HCT116 (cell line): ENCODE data around the gene PDCD10. TPM values are rescaled to one million over a fixed set of nuclear protein-coding genes. Genes with fewer than 3 reads are reported as not detected.

Experiments used
- ATAC-seq: fragments of 200-7000 bp; cut with Tn5 transposase; 2 replicates; pipeline ENCODE4 v1.9.1; 2020; ENCODE audit warnings: mild to moderate bottlenecking, moderate library complexity
- BruUV-seq: library from RNA; stranded (reverse); fragments of 400-500 nt; replicated peaks from 2 replicates; lab custom pipeline; 2021; lab: Mats Ljungman, UMichigan
- CTCF ChIA-PET: fragments of 300-600 bp; sonication (Branson Sonifier 250); formaldehyde crosslinking; loops from one replicate; lab custom pipeline; 2021; ENCODE audit warnings: antibody characterized with exemption; lab: Charles Lee
- POLR2A ChIA-PET: fragments of 300-600, 350-600 bp; sonication (Branson Sonifier 250); formaldehyde crosslinking; loops from one replicate; lab custom pipeline; 2021; ENCODE audit warnings: antibody characterized with exemption; lab: Charles Lee
- RAD21 ChIA-PET, 2 experiments: fragments of 300-600 bp; sonication (Branson Sonifier 250); formaldehyde crosslinking; loops; one replicate each; lab custom pipeline; 2023; ENCODE audit warnings: low total read pairs in 2 of 2; ENCODE audit not compliant: uncharacterized antibody in 2 of 2, unreplicated experiment in 2 of 2, low non-redundant PET in 1 of 2; lab: Charles Lee
- DNase-seq: peaks from one replicate; pipeline ENCODE4 v3.0.0-alpha.2; 2010; ENCODE audit warnings: low read depth, low spot score
- H2AFZ ChIP-seq: fragments of 200-600 bp; shearing (Covaris generic), sonication (generic); 2 replicates; pipeline ENCODE4 v1.6.1; 2017; ENCODE audit warnings: low read depth, mixed run types, mixed read lengths, antibody characterized with exemption, low read length; ENCODE audit not compliant: poor library complexity, severe bottlenecking
- H3K27ac ChIP-seq: 2 replicates; pipeline ENCODE4 v1.5.1; 2012; ENCODE audit warnings: low read depth, low read length
- H3K27me3 ChIP-seq: fragments of 200-600 bp; sonication (generic); 2 replicates; pipeline ENCODE4 v1.6.1; 2016; ENCODE audit warnings: mixed run types, low read length, mixed read lengths; ENCODE audit not compliant: insufficient read depth
- H3K36me3 ChIP-seq, 2 experiments: fragments of 200-500 bp in 1 of 2; fragments of 200-600 bp in 1 of 2; sonication (Bioruptor generic) in 1 of 2; sonication (generic) in 1 of 2; 2 replicates each; pipeline versions ENCODE4 v1.5.1 to v1.6.1; 2014 to 2016; ENCODE audit warnings: low read length in 2 of 2, inconsistent platforms in 1 of 2, mixed read lengths in 1 of 2, mixed run types in 1 of 2; ENCODE audit not compliant: insufficient read depth in 2 of 2, control insufficient read depth in 1 of 2
- H3K4me1 ChIP-seq, 2 experiments: fragments of 200-600 bp in 1 of 2; sonication (generic) in 1 of 2; 2 replicates each; pipeline versions ENCODE4 v1.5.1 to v1.6.1; 2012 to 2017; ENCODE audit warnings: low read length in 2 of 2, inconsistent platforms in 1 of 2, mild to moderate bottlenecking in 1 of 2, mixed read lengths in 1 of 2, mixed run types in 1 of 2, moderate library complexity in 1 of 2; ENCODE audit not compliant: insufficient read depth in 2 of 2, control insufficient read depth in 1 of 2
- H3K4me2 ChIP-seq: fragments of 200-600 bp; sonication (generic); 2 replicates; pipeline ENCODE4 v1.6.1; 2017; ENCODE audit warnings: mixed run types, low read length, mixed read lengths
- H3K4me3 ChIP-seq, 2 experiments: fragments of 200-600 bp in 1 of 2; sonication (generic) in 1 of 2; replicated peaks in 1 of 2; 2 replicates each; pipeline ENCODE4 v1.5.1; 2011 to 2016; ENCODE audit warnings: low read length in 2 of 2, control low read depth in 1 of 2, low read depth in 1 of 2, mild to moderate bottlenecking in 1 of 2, mixed read lengths in 1 of 2, mixed run types in 1 of 2
- H3K79me2 ChIP-seq: fragments of 200-600 bp; sonication (generic); 2 replicates; pipeline ENCODE4 v1.6.1; 2017; ENCODE audit warnings: mild to moderate bottlenecking, mixed run types, low read length, moderate library complexity, mixed read lengths; ENCODE audit not compliant: insufficient read depth
- H3K9ac ChIP-seq: fragments of 200-600 bp; sonication (generic); 2 replicates; pipeline ENCODE4 v1.6.1; 2016; ENCODE audit warnings: low read length, mixed read lengths
- H3K9me2 ChIP-seq: fragments of 200-600 bp; sonication (generic), shearing (Covaris generic); 2 replicates; pipeline ENCODE4 v1.6.1; 2017; ENCODE audit warnings: mixed run types, mild to moderate bottlenecking, moderate library complexity; ENCODE audit not compliant: insufficient read depth
- H3K9me3 ChIP-seq, 2 experiments: fragments of 200-500 bp in 1 of 2; fragments of 200-600 bp in 1 of 2; sonication (Bioruptor generic) in 1 of 2; sonication (generic) in 1 of 2; 2 replicates each; pipeline ENCODE4 v1.6.1; 2014 to 2017; ENCODE audit warnings: low read length in 2 of 2, mixed read lengths in 2 of 2, inconsistent platforms in 1 of 2, low read depth in 1 of 2, mild to moderate bottlenecking in 1 of 2, mixed run types in 1 of 2, moderate library complexity in 1 of 2; ENCODE audit not compliant: control insufficient read depth in 1 of 2, insufficient read depth in 1 of 2
- H4K20me1 ChIP-seq: fragments of 200-600 bp; sonication (generic), shearing (Covaris generic); 2 replicates; pipeline ENCODE4 v1.6.1; 2017; ENCODE audit warnings: mixed run types, mild to moderate bottlenecking, moderate library complexity; ENCODE audit not compliant: insufficient read depth
- CBX3 ChIP-seq: IDR thresholded peaks from 2 replicates; pipeline ENCODE4 v1.6.1; 2012; ENCODE audit warnings: low read depth
- EGR1 ChIP-seq: IDR thresholded peaks from 2 replicates; pipeline ENCODE4 v1.6.1; 2012; ENCODE audit warnings: low read depth
- EZH2 ChIP-seq: fragments of 200-600 bp; sonication (generic); IDR thresholded peaks from 2 replicates; pipeline ENCODE4 v1.6.1; 2017; ENCODE audit warnings: antibody characterized with exemption, mixed run types
- FOSL1 ChIP-seq: IDR thresholded peaks from 2 replicates; pipeline ENCODE4 v1.6.1; 2012; ENCODE audit warnings: low read depth
- JUND ChIP-seq: IDR thresholded peaks from 2 replicates; pipeline ENCODE4 v1.6.1; 2012
- POLR2A ChIP-seq: IDR thresholded peaks from 2 replicates; pipeline ENCODE4 v1.7.0; 2011; ENCODE audit warnings: borderline replicate concordance; ENCODE audit not compliant: insufficient read depth, insufficient read length; ENCODE audit errors: extremely low read depth
- POLR2AphosphoS5 ChIP-seq: IDR thresholded peaks from 2 replicates; pipeline ENCODE4 v1.6.1; 2011; ENCODE audit warnings: mild to moderate bottlenecking, low read depth, low read length, moderate library complexity
- REST ChIP-seq: IDR thresholded peaks from 2 replicates; pipeline ENCODE4 v1.6.1; 2012; ENCODE audit warnings: low read depth
- SIN3A ChIP-seq: IDR thresholded peaks from 2 replicates; pipeline ENCODE4 v1.6.1; 2012; ENCODE audit warnings: low read depth
- SRF ChIP-seq: IDR thresholded peaks from 2 replicates; pipeline ENCODE4 v1.6.1; 2012; ENCODE audit warnings: low read depth
- YY1 ChIP-seq: IDR thresholded peaks from 2 replicates; pipeline ENCODE4 v1.6.1; 2011; ENCODE audit warnings: low read length, low read depth, moderate library complexity, mild to moderate bottlenecking; ENCODE audit not compliant: insufficient replicate concordance; ENCODE audit errors: extremely low read depth
- ZFX ChIP-seq: fragments of 450-650 bp; IDR thresholded peaks from 2 replicates; pipeline ENCODE4 v1.6.1; 2017
- intact Hi-C: fragments of 100-400 bp; cut with micrococcal nuclease; formaldehyde crosslinking; loops from 2 replicates; pipeline ENCODE4 v1.10.0; 2022
- total RNA-seq: library from RNA; stranded (reverse); gene quantifications from one replicate; pipeline ENCODE4 v1.2.1, GENCODE V29; 2021; ENCODE audit not compliant: unreplicated experiment
- TF ChIP-seq, protein P1 (sequence below), 3 experiments: fragments of 200-600 bp in 1 of 3; sonication (generic) in 1 of 3; IDR thresholded peaks in 2 of 3; conservative IDR thresholded peaks in 1 of 3; 2 replicates each; pipeline ENCODE4 v1.5.1; 2012 to 2017; ENCODE audit warnings: low read depth in 2 of 3, low read length in 2 of 3, antibody characterized with exemption in 1 of 3, borderline replicate concordance in 1 of 3, control low read depth in 1 of 3, mild to moderate bottlenecking in 1 of 3, mixed read lengths in 1 of 3, mixed run types in 1 of 3, moderate library complexity in 1 of 3; ENCODE audit not compliant: insufficient read depth in 1 of 3
- TF ChIP-seq, protein P2 (sequence below): IDR thresholded peaks from 2 replicates; pipeline ENCODE4 v1.6.1; 2012

Gene PDCD10
- total RNA-seq, 1 experiment from 2014 or later, result 59.0 TPM

- H3K27ac ChIP-seq, result no peak overlapping the region
- H3K4me2 ChIP-seq, result no peak overlapping the region
- no peaks in the 10 kb centered on the region for H4K20me1 ChIP-seq
- no peak overlapping the region for H3K9ac ChIP-seq
- ChIA-PET POLR2A (no interaction called here), RAD21 (no interaction called here), CTCF (no interaction called here)
- H3K9me2 ChIP-seq, result no peaks in the 10 kb centered on the region
- DNase-seq (no peak), ATAC-seq (no peak)
- TF ChIP-seq, protein P1, sequence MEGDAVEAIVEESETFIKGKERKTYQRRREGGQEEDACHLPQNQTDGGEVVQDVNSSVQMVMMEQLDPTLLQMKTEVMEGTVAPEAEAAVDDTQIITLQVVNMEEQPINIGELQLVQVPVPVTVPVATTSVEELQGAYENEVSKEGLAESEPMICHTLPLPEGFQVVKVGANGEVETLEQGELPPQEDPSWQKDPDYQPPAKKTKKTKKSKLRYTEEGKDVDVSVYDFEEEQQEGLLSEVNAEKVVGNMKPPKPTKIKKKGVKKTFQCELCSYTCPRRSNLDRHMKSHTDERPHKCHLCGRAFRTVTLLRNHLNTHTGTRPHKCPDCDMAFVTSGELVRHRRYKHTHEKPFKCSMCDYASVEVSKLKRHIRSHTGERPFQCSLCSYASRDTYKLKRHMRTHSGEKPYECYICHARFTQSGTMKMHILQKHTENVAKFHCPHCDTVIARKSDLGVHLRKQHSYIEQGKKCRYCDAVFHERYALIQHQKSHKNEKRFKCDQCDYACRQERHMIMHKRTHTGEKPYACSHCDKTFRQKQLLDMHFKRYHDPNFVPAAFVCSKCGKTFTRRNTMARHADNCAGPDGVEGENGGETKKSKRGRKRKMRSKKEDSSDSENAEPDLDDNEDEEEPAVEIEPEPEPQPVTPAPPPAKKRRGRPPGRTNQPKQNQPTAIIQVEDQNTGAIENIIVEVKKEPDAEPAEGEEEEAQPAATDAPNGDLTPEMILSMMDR (IDR thresholded peaks at IDR 0.05 in 2 of 3, conservative IDR thresholded peaks at IDR 0.05 in 1 of 3; ENCODE audit: borderline replicate concordance in 1 of 3, insufficient read depth in 1 of 3, low read depth in 2 of 3, low read length in 2 of 3), result no peak
- TF ChIP-seq REST, result no peak
- no peak for TF ChIP-seq ZFX
- TF ChIP-seq SRF, result no peak
- no peak for TF ChIP-seq EZH2
- no peak for TF ChIP-seq POLR2AphosphoS5
- no peak for TF ChIP-seq SIN3A
- no peak for TF ChIP-seq POLR2A
- no peak for TF ChIP-seq EGR1
- TF ChIP-seq YY1, result no peak
- no peak for TF ChIP-seq CBX3
- no peak for TF ChIP-seq JUND
- no peak for TF ChIP-seq FOSL1
- TF ChIP-seq, protein P2, sequence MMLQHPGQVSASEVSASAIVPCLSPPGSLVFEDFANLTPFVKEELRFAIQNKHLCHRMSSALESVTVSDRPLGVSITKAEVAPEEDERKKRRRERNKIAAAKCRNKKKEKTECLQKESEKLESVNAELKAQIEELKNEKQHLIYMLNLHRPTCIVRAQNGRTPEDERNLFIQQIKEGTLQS, result no peak
- H2AFZ ChIP-seq, result no peak overlapping the region
- H3K36me3 ChIP-seq, result no peaks in the 10 kb centered on the region
- no peaks in the 10 kb centered on the region for H3K79me2 ChIP-seq
- H3K4me1 ChIP-seq, result no peaks in the 10 kb centered on the region
- intact Hi-C loops, result no loop called here
- H3K9me3 ChIP-seq, result no peaks in the 10 kb centered on the region
- no peak overlapping the region for H3K4me3 ChIP-seq
- no peaks in the 10 kb centered on the region for H3K27me3 ChIP-seq
- no TSS peak for BruUV-seq
Observed at GRCh38 chr3:167644611-167645010, 90.1 kb downstream of the PDCD10 start.

Other genes starting within 250 kb of the PDCD10 start
- gene WDR49, start 81.0 kb downstream of the PDCD10 start, total RNA-seq, result 0.34 TPM
- gene SERPINI1, start 829 bp upstream of the PDCD10 start, total RNA-seq, result 6.5 TPM